ENCODE results near the gene SERPINE2. TPM values are rescaled to one million over a fixed set of nuclear protein-coding genes. Genes with fewer than 3 reads are reported as not detected.

The SERPINE2 gene
- total RNA-seq, 3 donors from 2014 or later, result 1.8 to 44.6 (median 11.9) TPM

DNA sequence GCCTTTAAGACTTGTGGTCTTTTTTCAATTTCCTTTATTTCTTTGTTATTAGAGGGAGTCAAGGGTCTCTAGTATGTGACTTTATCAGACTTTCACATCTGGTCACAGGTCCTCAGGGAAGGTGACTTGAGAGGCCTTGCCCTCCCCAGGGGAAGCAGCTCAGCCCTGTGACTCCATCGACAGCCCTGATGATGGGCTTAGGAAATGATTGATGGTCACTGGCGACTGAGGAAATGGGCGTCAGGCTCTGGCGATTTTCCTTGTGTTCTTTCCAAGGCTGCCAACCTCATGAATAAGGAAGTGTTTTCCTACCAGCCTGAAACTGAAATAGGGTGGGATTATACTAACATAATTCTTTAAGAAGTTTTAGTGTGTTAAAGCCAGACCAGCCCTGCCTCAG lies 21.1 kb downstream of the SERPINE2 start:
- no peak for DNase-seq (ENCODE audit: low spot score in 2 of 2)
- Histone ChIP-seq H3K27me3 (no peaks in the 10 kb centered on the region), H3K4me1 (no peaks in the 10 kb centered on the region), H3K36me3 (no peaks in the 10 kb centered on the region), H3K27ac (no peak overlapping the region), H3K9me3 (no peaks in the 10 kb centered on the region), H3K4me3 (no peak overlapping the region)
- TF ChIP-seq CTCF (IDR thresholded peaks at IDR 0.05) (no peak), POLR2AphosphoS5 (IDR thresholded peaks at IDR 0.05) (no peak)
- intact Hi-C loops (cut with DNase I; ENCODE audit: low total_unique reads), result no loop called here

- no peak for DNase-seq (ENCODE audit: low spot score in 2 of 2)
- Histone ChIP-seq H3K4me3 (no peak overlapping the region), H3K4me1 (no peaks in the 10 kb centered on the region), H3K27ac (no peak overlapping the region), H3K9me3 (no peaks in the 10 kb centered on the region), H3K27me3 (no peaks in the 10 kb centered on the region), H3K36me3 (no peaks in the 10 kb centered on the region)
- no peak for TF ChIP-seq POLR2A (IDR thresholded peaks at IDR 0.05)
- no peak for TF ChIP-seq POLR2AphosphoS5 (IDR thresholded peaks at IDR 0.05)
- TF ChIP-seq CTCF (IDR thresholded peaks at IDR 0.05), result no peak
- intact Hi-C loops (cut with DNase I; ENCODE audit: low total_unique reads), result no loop called here
Observed at GRCh38 chr2:224016963-224017362, 22.1 kb downstream of the SERPINE2 start.

- Histone ChIP-seq H3K27me3 (no peaks in the 10 kb centered on the region), H3K4me1 (no peaks in the 10 kb centered on the region), H3K9me3 (no peaks in the 10 kb centered on the region), H3K27ac (no peak overlapping the region), H3K4me3 (no peak overlapping the region), H3K36me3 (no peaks in the 10 kb centered on the region)
- intact Hi-C loops (cut with DNase I; ENCODE audit: low total_unique reads), result no loop called here
- no peak for DNase-seq (ENCODE audit: low spot score in 2 of 2)
- TF ChIP-seq POLR2AphosphoS5 (IDR thresholded peaks at IDR 0.05), result no peak
Observed at GRCh38 chr2:224014336-224014735, 24.8 kb downstream of the SERPINE2 start.

- Histone ChIP-seq H3K9me3 (no peaks in the 10 kb centered on the region), H3K36me3 (no peaks in the 10 kb centered on the region), H3K27ac (no peak overlapping the region), H3K4me1 (no peaks in the 10 kb centered on the region), H3K4me3 (no peak overlapping the region), H3K27me3 (no peaks in the 10 kb centered on the region)
- intact Hi-C loops (cut with DNase I; ENCODE audit: low total_unique reads), result no loop called here
- TF ChIP-seq CTCF (IDR thresholded peaks at IDR 0.05) (no peak), POLR2A (IDR thresholded peaks at IDR 0.05) (no peak), POLR2AphosphoS5 (IDR thresholded peaks at IDR 0.05) (no peak)
- no peak for DNase-seq (ENCODE audit: low spot score in 2 of 2)
Observed at GRCh38 chr2:224011837-224012236, 27.2 kb downstream of the SERPINE2 start.

- Histone ChIP-seq H3K36me3 (no peaks in the 10 kb centered on the region), H3K27ac (no peak overlapping the region), H3K9me3 (no peaks in the 10 kb centered on the region), H3K4me3 (no peak overlapping the region), H3K27me3 (no peaks in the 10 kb centered on the region), H3K4me1 (no peaks in the 10 kb centered on the region)
- intact Hi-C loops (cut with DNase I; ENCODE audit: low total_unique reads), result no loop called here
- TF ChIP-seq CTCF (IDR thresholded peaks at IDR 0.05), result no peak
- no peak for TF ChIP-seq POLR2A (IDR thresholded peaks at IDR 0.05)
- no peak for TF ChIP-seq POLR2AphosphoS5 (IDR thresholded peaks at IDR 0.05)
- no peak for DNase-seq (ENCODE audit: low spot score in 2 of 2)
Observed at GRCh38 chr2:224009605-224010315, 29.3 kb downstream of the SERPINE2 start.

All from breast epithelium (tissue), 4 donors.